ENCODE data around the gene DCN. TPM values are rescaled to one million over a fixed set of nuclear protein-coding genes. Genes with fewer than 3 reads are reported as not detected.
A peak's percentile ranks its signal among the peaks of the same experiment; 100 is the strongest.
"Not testable (repeated sequence)": the region's sequence is repeated elsewhere in the genome, so short reads cannot be mapped to it uniquely, and the experiment has no call there.

DCN gene
- total RNA-seq (2014; rRNA removed; shearing (Covaris generic)) = not detected in 2 replicates

DNA sequence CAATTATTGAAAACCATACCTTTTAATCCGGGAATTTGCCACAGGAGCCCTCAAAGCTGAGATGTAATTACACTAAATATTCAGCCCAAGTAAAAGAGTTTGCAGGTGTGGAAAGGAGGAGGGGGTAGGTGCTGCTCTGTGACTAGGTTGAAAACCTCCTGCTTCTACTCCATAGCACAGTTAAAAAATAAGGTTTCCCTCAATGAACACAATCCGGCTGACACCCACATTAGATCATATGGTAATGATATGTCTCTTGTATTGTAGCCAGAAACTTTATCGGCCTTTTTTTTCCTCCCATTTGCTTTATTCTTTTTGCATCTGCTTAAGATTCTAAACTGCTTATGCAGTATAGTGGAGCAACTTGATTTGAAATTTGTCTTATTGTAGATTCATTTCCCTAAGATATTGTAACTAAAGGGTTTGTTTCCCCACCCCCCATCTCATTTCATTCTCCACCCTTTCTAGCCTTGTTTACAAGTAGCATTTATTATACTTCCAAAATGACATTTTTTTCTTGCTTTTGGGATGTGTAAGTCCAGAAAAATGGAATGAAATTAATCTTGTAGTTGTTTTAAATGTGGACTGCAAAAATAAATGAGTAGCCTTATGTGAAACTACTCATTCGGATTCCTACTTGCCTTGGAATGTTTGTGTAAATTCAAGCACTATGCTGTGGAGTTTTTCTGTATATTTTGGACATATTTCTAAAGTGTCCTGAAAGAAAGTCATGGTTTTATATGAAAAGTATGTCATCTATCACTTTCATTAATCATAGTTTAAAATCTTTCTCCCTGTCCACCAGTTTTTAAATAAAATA, at the start of gene DCN:
DCN (minus strand) TSS at position 182 of the 820 bp plus-strand sequence. CDS start 4,265 bp downstream, outside the sequence.
- in situ Hi-C loops (cut with HindIII; ENCODE audit: low sequenced_read_pairs) = no loop called here
- no peak for DNase-seq (ENCODE audit: low spot score)

DNA sequence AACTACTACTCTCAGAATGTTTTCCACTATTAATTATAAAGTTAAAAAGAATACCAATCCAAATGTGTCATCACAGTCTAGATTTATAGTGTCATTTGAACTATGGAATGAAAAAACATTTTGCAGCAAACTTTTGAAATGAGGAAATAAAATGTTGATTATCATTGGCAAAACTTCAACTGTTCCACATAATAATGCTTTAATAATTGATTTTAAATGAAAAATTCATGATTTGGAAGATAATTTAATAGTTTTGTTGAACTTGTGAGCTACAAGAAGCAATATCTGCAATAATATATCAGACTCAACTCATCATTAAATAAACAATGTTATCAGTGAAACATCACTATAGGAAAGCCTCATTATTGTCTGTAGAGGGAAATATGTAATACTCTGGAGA, 48.2 kb upstream of the DCN start:
- in situ Hi-C loops (cut with HindIII; ENCODE audit: low sequenced_read_pairs) = no loop called here
- DNase-seq (ENCODE audit: low spot score) = no peak

- in situ Hi-C loops (cut with HindIII; ENCODE audit: low sequenced_read_pairs) = no loop called here
- peak; percentile 77 for DNase-seq (ENCODE audit: low spot score)
Measured at GRCh38 chr12:91226951-91227350, 44.3 kb upstream of the DCN start.

DNA sequence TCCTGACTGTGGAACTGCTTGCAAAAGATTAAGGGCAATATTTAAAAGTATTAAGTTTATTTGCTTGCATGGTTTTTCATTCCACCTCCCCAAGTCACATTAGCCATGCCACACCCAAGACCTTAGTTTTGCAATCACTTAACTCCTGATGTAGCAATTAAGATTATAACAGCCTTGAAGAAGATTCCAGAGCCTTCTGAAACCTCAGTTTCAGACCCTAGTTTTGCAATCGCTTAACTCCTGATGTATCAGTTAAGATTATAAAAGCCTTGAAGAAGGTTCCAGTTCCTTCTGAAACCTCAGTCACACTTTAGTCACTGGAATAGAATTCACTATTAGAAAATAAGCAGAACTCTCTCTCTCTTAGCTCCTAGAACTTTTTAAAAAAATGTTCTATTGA, 42.7 kb upstream of the DCN start:
- in situ Hi-C loops (cut with HindIII; ENCODE audit: low sequenced_read_pairs) = no loop called here
- DNase-seq (ENCODE audit: low spot score) = no peak

GRCh38 chr12:91224401-91224800, 41.8 kb upstream of the DCN start:
- no peak for DNase-seq (ENCODE audit: low spot score)
- in situ Hi-C loops (cut with HindIII; ENCODE audit: low sequenced_read_pairs) = no loop called here

GRCh38 chr12:91222746-91223145, 40.1 kb upstream of the DCN start:
- in situ Hi-C loops (cut with HindIII; ENCODE audit: low sequenced_read_pairs) = no loop called here
- DNase-seq (ENCODE audit: low spot score) = no peak

DNA sequence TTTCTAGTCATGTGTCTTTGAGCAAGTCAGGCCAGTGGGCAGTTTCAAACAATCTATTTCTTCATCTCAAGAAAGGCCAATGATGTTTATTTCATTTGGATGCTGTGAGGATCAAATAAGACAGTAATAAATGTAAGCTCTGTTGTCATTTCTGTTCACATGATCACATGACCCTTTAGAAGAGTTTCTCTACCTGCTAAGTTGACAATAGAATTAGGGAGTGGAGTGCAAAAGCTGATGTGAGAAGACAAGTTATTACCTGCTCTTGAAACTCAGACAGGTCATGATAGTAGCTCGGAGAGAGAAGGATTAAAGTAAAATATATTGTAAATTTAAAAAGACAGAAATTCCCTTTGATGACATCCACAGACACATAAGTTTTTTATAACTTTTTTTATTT, 37.3 kb upstream of the DCN start:
- in situ Hi-C loops (cut with HindIII; ENCODE audit: low sequenced_read_pairs) = no loop called here
- DNase-seq (ENCODE audit: low spot score) = no peak

DNA sequence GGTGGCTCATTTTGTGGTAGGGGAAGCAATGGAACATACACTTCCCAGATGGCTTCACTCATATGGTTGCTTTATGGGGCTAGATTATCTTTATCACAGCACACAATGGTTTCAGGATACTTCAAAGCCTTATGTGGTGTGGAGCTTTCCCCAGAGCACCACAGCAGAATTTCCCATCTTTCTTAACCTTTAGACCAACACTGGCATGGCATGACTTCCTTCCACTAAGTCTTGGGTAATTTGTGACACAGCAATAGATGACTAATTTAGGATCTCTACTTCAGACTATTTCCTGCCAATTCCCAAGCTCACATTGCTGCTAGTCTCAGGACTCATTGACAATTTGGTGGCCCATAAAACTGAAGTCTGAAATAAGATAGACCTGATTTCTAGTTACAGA, 36.9 kb upstream of the DCN start:
- DNase-seq (ENCODE audit: low spot score) = no peak
- in situ Hi-C loops (cut with HindIII; ENCODE audit: low sequenced_read_pairs) = no loop called here

DNA sequence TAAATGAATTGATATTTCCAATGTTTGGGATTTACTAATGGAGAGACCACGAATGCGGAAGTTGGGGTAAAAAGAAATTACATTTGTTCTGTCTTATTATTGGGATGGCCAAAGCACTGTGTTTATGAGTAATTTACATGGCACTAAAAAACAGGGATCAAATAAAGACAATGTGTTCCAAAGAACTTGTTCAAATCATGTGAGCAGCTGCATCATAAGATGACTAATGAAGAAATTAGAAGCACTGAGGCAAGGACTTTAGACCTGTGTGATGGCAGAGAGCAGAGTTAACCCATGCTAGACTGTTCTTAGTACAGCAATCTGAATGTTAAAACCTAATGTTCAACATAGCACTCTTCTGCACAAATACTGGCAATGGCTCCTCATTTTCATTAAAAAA, 34.3 kb upstream of the DCN start:
- DNase-seq (ENCODE audit: low spot score) = no peak
- in situ Hi-C loops (cut with HindIII; ENCODE audit: low sequenced_read_pairs) = no loop called here

GRCh38 chr12:91215940-91216454, 33.4 kb upstream of the DCN start:
- in situ Hi-C loops (cut with HindIII; ENCODE audit: low sequenced_read_pairs) = no loop called here
- no peak for DNase-seq (ENCODE audit: low spot score)

GRCh38 chr12:91211866-91212265, 29.2 kb upstream of the DCN start:
- in situ Hi-C loops (cut with HindIII; ENCODE audit: low sequenced_read_pairs) = no loop called here
- no peak for DNase-seq (ENCODE audit: low spot score)

- in situ Hi-C loops (cut with HindIII; ENCODE audit: low sequenced_read_pairs) = no loop called here
Measured at GRCh38 chr12:91210618-91211017, 28.0 kb upstream of the DCN start.

GRCh38 chr12:91210144-91210543, 27.5 kb upstream of the DCN start:
- no peak for DNase-seq (ENCODE audit: low spot score)
- in situ Hi-C loops (cut with HindIII; ENCODE audit: low sequenced_read_pairs) = no loop called here

More at GRCh38 chr12:91210618-91211017, 28.0 kb upstream of the DCN start:
- no peak for DNase-seq (ENCODE audit: low spot score)

DNA sequence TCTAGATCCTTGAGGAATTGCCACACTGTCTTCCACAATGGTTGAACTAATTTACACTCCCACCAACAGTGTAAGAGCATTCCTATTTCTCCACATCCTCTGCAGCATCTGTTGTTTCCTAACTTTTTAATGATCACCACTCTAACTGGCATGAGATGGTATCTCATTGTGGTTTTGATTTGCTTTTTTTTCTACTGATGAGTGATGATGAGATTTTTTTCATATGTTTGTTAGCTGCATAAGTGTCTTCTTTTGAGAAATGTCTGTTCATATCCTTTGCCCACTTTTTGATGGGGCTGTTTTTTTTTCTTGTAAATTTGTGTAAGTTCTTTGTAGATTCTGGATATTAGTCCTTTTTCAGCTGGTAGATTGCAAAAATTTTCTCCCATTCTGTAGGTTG, 24.7 kb upstream of the DCN start:
- in situ Hi-C loops (cut with HindIII; ENCODE audit: low sequenced_read_pairs); DNase-seq (ENCODE audit: low spot score): not testable (repeated sequence)

GRCh38 chr12:91205811-91206210, 23.2 kb upstream of the DCN start:
- in situ Hi-C loops (cut with HindIII; ENCODE audit: low sequenced_read_pairs) = no loop called here
- DNase-seq (ENCODE audit: low spot score) = no peak

DNA sequence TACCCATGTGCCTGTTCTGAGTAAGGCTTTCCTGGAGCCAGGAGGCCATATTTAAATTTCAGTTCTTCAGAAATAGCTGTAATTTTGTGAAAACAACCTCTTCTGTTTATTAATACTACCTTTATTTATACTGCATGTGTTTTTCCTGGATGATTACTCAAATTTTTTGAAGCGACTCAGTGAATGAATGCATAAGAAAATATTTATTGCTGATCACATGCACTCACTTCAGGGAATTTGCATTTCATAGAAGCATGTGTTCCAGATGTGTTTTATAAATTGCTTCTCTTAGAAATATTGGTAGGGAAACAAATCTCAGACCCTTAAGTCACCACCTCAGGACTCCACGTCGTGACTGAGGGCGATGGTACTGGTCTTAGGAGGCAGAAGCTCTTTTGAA, 21.8 kb upstream of the DCN start:
- no peak for DNase-seq (ENCODE audit: low spot score)
- in situ Hi-C loops (cut with HindIII; ENCODE audit: low sequenced_read_pairs) = no loop called here

DNA sequence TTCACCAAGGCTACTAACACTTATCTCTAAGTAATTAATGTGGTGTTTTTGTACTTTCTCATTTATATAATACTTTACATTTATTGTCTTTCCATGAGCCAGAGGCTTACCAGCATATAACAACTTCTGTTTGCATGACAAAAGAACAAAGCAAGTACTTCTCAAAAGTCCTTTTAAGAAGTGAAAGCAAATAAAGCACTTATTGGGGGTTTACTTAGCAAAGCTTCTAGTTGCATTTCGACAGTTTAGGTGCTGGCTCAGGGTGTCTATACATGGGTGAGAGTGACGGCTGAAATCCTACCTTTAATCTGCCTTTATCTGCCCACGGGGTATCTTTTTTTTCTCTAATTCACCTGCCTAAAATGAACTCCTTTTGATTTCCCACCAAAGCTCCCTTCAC, 21.0 kb upstream of the DCN start:
- DNase-seq (ENCODE audit: low spot score) = no peak
- in situ Hi-C loops (cut with HindIII; ENCODE audit: low sequenced_read_pairs) = no loop called here

DNA sequence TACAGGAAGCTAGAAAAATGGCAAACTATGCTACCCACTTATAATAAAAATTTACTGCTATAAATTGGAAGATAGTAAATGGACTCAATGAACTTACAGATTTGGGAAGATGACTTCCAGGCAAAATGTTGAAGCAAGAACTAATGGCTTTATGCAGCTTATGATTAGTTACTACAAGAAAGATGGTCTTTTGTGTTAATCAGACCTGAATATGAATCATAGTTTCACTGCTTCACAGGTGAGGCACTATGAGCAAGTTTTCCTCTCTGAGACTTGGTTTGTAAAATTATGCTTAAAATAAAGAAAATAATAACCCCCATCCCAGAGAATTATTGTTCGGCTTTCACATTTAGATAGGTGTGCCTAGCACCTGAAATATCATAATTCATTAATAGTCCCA, 19.8 kb upstream of the DCN start:
- in situ Hi-C loops (cut with HindIII; ENCODE audit: low sequenced_read_pairs) = no loop called here
- DNase-seq (ENCODE audit: low spot score) = no peak

GRCh38 chr12:91196436-91196835, 13.8 kb upstream of the DCN start:
- DNase-seq (ENCODE audit: low spot score) = no peak
- in situ Hi-C loops (cut with HindIII; ENCODE audit: low sequenced_read_pairs) = no loop called here

- DNase-seq (ENCODE audit: low spot score) = no peak
- in situ Hi-C loops (cut with HindIII; ENCODE audit: low sequenced_read_pairs) = no loop called here
Measured at GRCh38 chr12:91194500-91194899, 11.9 kb upstream of the DCN start.

DNA sequence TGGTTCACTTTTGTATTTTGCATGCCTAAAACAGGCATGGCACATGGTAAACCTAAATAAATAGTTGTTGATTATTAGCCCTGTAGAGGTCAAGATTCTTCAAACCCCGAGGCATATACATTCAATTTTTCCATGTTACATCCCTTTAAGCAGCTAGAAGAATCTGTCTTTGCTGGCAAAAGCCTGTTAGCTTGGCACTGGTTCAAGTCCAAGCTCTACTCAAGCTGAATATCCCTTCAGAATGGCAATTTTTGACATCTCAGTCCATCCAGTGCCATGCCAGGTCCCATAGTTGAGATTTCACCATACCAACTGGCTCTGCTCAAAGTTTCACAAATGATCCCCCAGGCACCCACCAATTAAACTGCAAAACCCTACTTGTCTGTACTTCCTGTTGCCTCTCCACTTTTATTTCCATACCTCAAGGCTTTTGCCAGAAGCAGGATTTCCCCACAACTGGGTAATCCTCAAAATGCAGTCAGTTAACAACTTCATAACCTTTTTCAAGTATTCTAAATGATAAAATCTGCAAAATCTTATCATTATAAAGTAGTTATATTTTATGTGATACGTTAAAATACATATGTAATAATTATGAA, 9.0 kb upstream of the DCN start:
- DNase-seq (ENCODE audit: low spot score) = peak; percentile 57
- in situ Hi-C loops (cut with HindIII; ENCODE audit: low sequenced_read_pairs) = no loop called here
